HTR-8/SVneo (cell line): ENCODE data around the gene RTN4RL2.
A peak's percentile ranks its signal among the peaks of the same experiment; 100 is the strongest.
"Not testable (repeated sequence)": the region's sequence is repeated elsewhere in the genome, so short reads cannot be mapped to it uniquely, and the experiment has no call there.

Experiments used
- DNase-seq: peaks from one replicate; pipeline ENCODE4 v3.0.0; 2011; ENCODE audit warnings: low spot score, mixed read lengths; ENCODE audit not compliant: insufficient read length
- FAIRE-seq: peaks from 2 replicates; lab custom pipeline; 2011; peaks lifted over from hg19 to GRCh38; lab: Jason Lieb, UNC

RTN4RL2 gene

DNA sequence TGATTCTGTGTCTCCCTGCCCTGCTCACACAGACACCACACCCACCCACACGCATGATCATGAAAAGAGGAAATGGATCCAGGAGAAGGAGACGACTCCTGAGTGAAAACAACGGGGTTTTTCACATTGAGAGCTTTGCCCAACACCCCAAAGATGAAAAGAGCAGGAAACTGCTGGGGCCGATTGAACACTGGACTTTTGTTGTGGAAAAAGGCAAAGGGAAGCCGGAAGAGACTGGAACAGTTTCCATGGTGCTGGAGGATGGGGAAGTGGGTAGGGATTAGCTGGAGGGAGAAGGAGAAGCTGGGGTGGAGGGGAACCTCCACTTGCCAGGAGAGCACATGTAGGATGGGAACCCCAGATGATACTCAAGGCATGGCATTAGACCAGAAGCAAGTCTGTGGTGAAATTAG is 28.2 kb upstream of the RTN4RL2 start:
- no peak for FAIRE-seq

DNA sequence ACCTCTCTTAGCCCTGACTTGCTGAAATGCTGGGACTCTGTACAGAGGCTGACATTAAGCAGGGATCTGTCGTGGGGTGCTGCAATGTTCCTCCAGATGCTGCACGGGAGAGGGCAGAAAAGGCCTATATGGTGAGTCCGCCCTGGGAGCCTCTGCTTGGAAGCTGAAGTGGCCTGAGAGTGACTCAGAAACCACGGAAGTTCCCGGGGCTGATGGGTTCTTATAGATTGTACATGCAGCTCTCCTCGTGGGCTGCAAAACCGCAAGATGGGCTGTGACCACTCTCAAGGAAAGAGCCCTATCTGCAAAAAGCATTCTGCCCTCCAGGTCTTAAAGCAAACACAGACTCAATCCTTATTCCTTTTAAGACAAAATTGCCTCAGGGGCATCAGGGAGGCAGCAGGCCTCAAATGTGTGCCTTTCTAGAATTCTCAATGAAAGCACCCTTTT is 27.6 kb upstream of the RTN4RL2 start:
- no peak for DNase-seq
- no peak for FAIRE-seq

More for the DNA sequence above, 28.2 kb upstream of the RTN4RL2 start:
- DNase-seq = no peak

DNA sequence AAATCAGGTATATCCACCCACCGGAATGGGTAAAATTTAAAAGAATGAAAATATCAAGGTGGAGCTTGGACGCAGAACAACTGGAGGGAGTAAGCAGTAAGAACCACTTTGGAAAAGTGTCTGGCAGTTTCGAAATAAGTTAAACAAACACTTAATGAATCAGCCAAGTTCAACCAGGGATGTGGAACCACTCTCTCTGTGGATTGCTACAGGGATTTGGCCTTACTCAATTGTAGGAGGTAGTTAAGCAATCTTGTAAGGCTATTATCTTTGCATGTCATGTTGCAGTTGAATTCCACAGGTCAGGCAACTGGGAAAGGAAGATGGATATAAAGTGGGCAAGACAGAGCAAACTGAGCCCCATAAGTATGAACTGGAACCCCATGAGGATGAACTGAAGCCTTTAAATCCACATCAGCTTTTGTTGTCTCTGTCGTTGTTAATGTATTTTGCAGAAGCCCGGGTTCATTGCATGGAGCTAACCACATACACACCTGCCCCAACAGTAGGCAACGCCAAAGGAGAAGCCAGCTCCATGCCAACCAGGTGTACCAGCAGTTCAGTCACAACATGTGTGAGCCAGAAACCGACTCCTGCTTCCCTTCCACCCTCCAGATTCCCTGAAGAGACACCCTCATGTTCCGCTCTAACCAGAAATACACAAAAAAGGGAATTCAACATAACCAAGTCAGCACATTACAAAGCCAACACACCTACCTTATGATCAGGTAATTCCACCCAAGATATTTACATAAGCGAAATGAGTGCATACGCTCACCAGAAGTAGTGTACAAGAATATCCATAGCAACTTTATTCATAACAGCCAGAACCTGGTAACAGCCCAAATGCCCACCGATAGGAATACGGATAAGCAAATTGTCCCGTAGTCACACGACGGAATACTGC is 25.4 kb upstream of the RTN4RL2 start:
- DNase-seq = peak; percentile 42
- no peak for FAIRE-seq

DNA sequence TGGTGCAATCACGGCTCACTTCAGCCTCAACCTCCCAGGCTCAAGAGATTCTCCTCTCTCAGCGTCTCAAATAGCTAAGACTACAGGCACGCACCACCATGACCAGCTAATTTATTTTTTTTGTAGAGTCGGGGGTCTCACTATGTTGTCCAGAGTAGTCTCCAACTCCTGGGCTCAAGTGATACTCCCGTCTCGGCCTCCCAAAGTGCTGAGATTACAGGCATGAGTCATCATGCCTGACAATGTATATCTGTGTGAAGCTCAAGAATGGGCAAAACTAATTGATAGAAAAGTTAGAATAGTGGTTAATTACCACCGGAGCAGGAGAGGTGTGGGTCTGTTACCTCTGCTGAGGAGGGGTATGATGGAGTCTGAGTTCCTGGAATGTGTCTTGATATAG is 24.3 kb upstream of the RTN4RL2 start:
- no peak for FAIRE-seq
- DNase-seq = no peak

DNA sequence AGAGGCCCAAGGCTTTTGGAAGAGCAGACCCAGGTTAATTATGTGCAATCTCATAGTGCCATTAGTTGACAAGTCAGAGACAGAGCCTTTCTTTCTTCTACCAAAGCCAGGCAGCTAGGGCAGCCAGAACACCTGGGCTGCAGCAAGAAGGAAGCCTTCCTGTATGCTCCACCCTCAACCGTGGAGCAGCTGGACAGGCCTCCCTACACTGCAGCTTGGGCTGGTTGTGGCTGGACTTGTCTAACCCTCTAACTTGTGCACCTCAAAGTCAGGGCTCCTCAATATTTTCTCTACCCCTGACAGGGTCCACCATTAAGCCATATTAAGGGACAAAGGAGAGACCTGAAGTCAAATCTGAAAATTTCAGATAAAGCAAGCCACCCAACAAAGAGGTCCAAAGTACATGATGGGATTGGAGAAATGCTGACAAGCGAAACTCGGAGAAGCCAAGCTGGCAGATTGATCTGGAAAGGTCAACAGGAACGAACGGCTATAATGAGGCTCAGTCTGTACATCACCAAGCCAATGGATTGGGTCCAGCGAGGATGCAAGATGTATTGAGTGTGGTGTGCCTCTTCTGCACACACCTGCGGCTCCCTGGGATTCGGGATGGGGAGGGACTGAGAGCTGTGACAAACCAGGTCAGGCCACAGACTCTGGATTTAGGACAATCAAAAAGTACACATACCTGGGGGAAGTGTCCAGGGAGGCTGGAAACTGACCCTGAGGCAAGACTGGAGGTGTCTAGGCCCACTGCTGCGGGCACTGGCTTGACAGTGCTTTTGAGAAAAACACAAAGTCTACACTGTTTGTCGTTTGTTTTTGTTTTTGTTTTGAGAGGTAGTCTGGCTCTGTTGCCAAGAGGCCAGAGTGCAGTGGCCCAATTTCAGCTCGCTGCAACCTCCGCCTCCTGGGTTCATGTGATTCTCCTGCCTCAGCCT is 21.7 kb upstream of the RTN4RL2 start:
- DNase-seq (no peak), FAIRE-seq (no peak)

DNA sequence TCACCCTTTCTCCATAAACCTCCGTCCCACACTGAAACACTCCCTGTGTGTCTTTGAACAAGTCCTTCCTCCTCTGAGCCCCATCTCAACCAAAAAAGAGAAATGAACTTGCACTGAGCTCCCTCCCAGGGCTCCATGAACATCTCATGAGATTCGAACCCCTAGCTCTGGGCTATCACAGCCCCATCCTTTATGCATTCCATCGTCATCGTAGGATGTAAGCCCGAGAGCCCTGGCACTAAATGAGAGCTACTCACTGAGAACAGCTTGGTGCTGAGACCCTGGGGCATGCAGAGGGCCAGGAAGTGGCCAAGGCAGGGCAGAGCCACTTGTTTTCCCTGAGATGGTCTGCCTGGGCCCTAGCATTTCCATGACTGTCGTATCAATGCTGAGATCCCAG is 20.5 kb upstream of the RTN4RL2 start:
- DNase-seq (no peak), FAIRE-seq (no peak)

DNA sequence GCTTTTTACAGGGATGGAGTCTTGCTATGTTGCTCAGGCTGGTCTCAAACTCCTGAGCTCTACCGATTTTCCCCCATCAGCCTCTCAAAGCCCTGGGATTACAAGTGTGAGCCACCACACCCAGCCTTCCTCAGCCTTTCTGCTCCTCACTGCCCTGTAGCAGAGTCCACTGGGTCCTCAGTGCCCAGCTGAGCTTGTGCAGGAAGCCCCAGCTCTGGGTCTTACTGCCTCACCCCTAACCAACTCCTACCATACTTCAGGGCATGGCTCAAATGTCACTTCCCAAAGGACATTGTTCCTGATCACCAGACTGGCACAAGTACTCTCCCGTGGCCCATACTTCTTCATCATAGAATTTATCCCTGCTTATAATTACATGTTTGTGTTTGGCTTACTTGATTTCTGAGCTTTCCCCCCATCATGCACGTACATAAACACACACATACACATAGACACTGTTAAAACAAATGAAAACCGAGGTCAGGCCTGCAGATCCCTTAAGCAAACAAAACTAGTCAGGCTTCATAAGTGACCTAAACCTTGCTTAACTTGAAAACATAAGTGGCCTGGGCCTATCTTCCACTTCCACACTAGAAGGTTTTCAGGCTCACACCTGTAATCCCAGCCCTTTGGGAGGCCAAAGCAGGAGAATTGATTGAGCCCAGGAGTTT is 19.4 kb upstream of the RTN4RL2 start:
- DNase-seq (no peak), FAIRE-seq (no peak)

DNA sequence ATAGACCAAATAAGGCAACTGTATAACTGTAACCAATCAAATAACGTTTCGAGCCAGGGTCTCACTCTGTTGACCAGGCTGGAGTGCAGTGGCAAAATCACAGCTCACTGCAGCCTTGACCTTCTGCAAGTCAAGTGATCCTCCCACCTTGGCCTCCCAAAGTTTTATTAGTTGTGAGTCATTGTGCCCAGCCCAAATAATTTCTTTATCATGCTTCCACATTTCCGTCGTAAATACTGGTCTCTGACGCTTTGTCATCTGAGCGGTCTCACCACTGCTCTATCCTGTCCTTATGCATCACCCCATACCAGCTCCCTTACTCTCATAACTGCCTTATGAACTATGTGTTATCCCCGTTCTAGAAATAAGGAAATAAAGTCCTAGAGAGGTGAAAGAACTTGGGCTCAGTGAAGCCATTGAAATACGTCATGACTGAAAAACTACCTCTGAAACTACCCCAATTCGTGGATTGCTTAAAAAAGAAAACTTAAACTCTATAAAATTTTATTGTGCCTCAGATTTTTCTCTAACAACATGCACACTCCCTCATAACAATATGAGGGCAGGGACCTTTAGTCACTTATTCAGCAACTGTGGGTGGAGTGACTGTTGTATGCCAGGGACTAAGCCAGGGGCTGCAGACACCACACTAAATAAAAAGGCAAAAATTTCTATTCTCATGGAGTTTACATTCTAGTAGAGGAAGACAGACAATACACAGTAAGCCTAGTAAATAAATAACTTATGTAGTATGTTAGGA is 15.8 kb upstream of the RTN4RL2 start:
- FAIRE-seq (no peak), DNase-seq (no peak)

DNA sequence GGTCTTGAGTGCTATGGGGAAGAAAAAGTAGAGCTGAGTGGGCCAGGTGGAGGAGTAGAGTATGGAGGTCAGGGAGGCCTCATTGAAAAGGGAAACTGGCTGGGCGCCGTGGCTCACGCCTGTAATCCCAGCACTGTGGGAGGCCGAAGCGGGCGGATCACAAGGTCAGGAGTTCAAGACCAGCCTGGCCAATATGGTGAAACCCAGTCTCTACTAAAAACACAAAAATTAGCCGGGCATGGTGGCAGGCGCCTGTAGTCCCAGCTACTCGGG is 15.3 kb upstream of the RTN4RL2 start:
- not testable (repeated sequence) for FAIRE-seq, DNase-seq

DNA sequence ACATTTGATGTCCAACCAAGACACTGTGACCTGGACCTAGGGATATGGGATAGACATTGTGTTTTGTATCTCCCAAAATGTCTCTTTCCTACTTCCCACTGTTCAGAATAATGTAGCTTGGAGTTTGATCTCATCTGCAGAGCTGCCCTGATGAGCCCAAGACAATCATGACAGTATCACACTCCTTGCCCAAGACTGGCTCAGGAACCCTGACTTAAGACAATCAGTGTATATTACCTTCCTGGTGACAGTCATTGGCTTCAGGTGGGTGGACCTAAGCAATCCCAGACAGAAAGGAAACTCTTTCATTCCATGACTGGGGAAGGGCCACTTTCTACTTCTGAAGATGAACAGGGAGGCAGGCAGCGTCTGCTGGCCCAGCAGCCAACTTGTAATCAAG is 14.3 kb upstream of the RTN4RL2 start:
- no peak for FAIRE-seq
- no peak for DNase-seq

DNA sequence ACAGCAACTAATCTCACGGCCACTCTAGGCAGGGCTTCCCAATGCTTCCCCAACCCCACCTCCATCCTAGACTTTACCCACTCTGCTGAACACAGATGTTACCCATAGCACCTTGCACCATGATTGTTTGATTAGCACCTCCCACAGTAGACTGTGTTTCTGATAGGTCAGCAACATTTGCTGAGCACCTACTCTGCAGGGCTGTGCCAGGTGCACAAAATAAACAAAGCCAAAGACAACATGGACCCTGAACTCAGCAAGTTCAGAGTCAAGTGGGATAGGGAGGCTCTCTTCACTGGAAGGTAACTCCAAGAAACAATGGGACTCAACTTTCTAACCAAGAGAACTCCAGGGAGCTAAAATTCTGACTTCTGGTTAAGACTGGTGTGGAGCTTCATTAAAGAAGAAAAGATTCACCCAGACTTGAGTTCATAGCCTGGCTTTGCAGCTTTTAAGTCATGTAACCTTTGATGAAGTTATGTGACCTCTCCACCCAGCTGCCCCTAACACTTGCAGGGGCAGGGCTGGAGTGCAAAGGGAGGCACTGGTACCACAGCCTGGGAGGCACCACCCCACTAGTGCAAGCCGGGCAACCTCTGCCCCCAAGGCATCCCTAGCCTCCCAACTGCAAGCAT is 6.7 kb upstream of the RTN4RL2 start:
- no peak for DNase-seq

DNA sequence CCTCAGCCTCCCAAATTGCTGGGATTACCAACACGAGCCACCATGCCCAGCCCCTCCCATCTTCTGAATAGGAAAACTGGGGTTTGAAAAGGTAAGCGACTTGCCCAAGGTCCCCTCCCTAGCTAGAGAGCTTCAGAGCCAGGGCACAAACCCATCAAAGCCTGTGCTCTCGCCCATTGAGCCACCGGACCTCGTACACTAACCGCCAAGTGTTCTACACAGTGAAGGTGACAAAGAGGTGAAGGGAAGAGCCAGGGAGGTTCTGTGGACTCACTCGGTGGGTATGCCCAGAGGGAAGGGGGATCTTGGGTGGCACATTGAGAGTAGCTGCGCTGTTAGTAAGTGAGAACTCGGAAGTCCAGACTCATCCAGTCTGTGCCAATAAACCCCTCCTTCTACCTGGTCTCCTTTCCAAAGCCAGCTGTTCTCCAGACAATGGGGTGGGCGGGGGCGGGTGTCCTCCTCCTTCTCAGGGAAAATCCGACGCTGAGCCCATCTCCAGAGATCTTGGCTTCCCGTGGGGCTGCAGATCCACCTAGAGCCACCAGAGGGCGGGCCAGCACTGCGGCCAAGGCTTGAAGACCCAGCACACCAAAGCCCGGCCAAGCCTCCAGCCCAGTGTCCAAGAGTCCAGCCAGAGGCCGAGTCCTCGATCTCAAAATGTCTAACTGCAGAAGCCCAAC is 3.2 kb upstream of the RTN4RL2 start:
- no peak for FAIRE-seq
- peak; percentile 84 for DNase-seq

More for the DNA sequence above, 6.7 kb upstream of the RTN4RL2 start:
- no peak for FAIRE-seq

DNA sequence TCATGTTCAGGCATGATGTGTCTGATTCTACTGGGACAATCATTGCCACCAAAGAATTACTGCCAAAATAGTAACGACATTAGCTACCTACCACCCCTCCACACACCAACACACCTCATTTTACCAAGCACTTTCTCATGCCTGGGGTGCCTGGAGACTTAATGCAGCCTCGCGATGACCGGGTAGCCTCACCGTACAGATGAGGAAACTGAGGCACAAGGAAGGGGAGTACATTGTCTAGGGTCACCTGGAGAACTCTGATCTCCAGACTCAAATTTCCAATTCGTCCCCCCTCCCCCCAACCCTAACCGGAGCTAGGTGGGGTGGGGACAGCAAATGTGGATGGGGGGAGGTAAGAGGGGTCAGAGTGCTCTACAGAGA is 2.7 kb upstream of the RTN4RL2 start:
- peak; percentile 66 for FAIRE-seq
- DNase-seq = no peak

DNA sequence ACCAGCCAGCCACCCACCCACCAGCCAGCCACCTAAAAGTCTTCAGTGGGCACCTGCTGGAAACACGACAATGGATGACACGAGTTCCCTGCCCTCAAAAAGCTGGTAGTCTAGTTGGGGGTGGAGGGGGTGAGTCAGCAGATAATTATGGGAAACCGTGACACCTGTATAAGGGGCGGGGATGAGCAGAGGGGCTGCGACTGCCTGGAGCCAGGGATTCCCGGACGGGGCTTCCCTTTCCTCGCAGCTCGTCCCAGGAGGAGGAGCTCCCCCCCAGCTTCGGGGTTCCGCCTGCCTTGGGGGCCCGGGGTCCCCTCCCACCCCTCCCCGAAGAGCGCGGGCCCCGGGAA is 2.3 kb upstream of the RTN4RL2 start:
- DNase-seq (no peak), FAIRE-seq (no peak)

DNA sequence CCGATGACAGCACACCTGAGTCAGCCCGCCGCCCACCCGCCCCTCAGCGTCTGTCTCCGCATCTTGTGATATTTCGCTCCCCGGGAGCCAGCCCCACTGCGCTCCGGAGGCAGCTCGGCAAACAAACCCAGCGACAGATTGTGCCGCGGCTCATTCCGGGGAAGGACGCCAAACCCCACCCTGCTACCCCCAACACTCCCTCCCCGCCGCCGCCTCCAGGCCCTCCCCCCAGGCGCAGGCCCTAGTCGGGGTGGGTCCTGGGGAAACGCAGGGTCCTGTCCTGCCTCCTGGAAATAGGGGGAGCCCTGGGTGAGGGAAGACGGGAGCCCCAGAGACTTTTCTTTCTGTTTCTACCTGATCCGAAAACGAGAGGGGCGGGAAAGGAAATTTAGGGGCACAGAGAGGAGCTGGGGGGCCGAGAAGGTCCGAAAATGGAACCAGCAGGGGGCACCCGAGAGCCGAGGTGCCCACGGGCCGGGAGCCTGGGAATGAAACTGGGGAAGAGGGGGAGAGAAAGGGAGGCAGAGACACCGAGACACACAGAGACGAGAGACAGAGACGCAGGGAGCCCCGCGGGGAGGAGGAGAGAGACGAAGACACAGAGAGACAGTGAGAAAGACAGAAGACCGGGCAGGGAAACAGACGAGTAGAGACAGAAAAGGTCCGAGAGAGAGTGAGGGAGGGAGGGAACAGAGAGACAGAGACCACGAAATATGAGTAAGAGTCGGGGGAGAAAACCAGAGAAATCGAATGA is 1.7 kb upstream of the RTN4RL2 start:
- peak; percentile 54 for DNase-seq
- FAIRE-seq = no peak

DNA sequence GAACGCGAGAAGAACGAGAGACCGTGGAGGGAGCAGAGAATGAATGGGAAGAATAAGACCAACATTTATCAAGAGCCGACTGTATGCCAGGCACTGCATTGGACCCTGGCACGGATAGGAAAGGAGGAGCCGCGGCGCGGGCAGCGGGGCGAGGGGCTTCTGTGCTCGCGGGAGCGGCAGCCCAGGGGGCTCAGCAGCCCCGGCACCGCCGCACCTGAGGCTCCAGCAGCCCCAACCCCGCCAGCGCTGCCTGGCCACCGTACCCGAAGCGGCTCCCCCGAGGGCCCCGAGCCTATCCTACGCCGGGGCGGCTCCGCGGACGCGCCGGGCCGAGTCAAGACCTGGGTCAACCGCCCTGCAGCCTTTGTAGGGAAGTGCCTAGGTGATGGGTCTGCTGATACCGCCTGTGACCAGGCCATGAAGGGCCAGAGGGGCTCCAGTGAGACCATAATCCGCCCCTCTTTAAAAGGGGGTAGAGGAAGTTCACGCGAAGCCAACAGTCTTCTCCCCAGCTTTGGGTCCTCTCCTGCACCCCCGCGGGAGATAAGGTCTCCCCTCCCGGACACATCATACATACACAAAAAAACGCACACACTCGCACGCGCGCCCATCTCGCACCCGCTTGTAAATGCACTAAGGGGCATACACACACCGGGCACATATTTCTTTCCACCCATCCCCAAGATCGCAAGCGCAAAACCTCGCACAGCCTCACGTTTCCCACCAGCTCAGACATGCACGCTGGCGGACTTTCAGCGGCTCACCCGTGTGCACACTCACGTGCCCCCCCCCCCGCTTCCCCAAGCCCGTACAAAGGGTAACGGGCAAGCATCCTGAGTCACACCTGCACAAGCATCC is 935 bp upstream of the RTN4RL2 start:
- FAIRE-seq = no peak

More for the DNA sequence above, 935 bp upstream of the RTN4RL2 start:
- DNase-seq = no peak
